ENCODE data around the gene KL. TPM values are rescaled to one million over a fixed set of nuclear protein-coding genes. Genes with fewer than 3 reads are reported as not detected.

The KL gene
- total RNA-seq: 0.15 TPM in 1 of 2 replicates, not detected in the other

DNA sequence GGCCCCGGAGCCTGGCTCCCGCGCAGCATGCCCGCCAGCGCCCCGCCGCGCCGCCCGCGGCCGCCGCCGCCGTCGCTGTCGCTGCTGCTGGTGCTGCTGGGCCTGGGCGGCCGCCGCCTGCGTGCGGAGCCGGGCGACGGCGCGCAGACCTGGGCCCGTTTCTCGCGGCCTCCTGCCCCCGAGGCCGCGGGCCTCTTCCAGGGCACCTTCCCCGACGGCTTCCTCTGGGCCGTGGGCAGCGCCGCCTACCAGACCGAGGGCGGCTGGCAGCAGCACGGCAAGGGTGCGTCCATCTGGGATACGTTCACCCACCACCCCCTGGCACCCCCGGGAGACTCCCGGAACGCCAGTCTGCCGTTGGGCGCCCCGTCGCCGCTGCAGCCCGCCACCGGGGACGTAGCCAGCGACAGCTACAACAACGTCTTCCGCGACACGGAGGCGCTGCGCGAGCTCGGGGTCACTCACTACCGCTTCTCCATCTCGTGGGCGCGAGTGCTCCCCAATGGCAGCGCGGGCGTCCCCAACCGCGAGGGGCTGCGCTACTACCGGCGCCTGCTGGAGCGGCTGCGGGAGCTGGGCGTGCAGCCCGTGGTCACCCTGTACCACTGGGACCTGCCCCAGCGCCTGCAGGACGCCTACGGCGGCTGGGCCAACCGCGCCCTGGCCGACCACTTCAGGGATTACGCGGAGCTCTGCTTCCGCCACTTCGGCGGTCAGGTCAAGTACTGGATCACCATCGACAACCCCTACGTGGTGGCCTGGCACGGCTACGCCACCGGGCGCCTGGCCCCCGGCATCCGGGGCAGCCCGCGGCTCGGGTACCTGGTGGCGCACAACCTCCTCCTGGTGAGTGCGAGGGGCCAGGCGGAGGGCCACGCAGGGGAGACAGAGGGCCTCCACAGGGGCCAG, at the start of gene KL:
TSS of gene KL (plus strand) at position 10 of the 909 bp plus-strand sequence. CDS start at position 28, 18 bp downstream.

